ENCODE data around the gene CD9. TPM values are rescaled to one million over a fixed set of nuclear protein-coding genes. Genes with fewer than 3 reads are reported as not detected.

The CD9 gene
- polyA plus RNA-seq, 3 donors: 45.8 to 68.9 (median 58.4) TPM

- 67 to 68% (median 67%) methylated on average over 7 of the region's 7 CpGs for WGBS, 3 donors
- no peak overlapping the region for H3K27ac ChIP-seq (ENCODE audit: low read depth, low read length)
Observed at GRCh38 chr12:6276956-6277620, 76.9 kb downstream of the CD9 start.

- WGBS, 3 donors: 13 to 35% (median 26%) methylated on average over 15 of the region's 15 CpGs
Observed at GRCh38 chr12:6277982-6278438, 77.8 kb downstream of the CD9 start.

GRCh38 chr12:6278439-6279255 is 78.4 kb downstream of the CD9 start:
- H3K27ac ChIP-seq (ENCODE audit: low read depth, low read length): peak overlapping the region; percentile 52
- WGBS, 3 donors: 7 to 10% (median 8%) methylated on average over 78 to 88 of the region's 88 CpGs

More at GRCh38 chr12:6277982-6278438, 77.8 kb downstream of the CD9 start:
- peak overlapping the region; percentile 52 for H3K27ac ChIP-seq (ENCODE audit: low read depth, low read length)

GRCh38 chr12:6279256-6279628 is 79.0 kb downstream of the CD9 start:
- 87 to 90% (median 90%) methylated on average over 12 of the region's 12 CpGs for WGBS, 3 donors
- H3K27ac ChIP-seq (ENCODE audit: low read depth, low read length): no peak overlapping the region

- no peak overlapping the region for H3K27ac ChIP-seq (ENCODE audit: low read depth, low read length)
- WGBS, 3 donors: 82 to 86% (median 84%) methylated on average over 8 of the region's 8 CpGs
Observed at GRCh38 chr12:6279631-6280030, 79.4 kb downstream of the CD9 start.

GRCh38 chr12:6280053-6280469 is 79.9 kb downstream of the CD9 start:
- no peak overlapping the region for H3K27ac ChIP-seq (ENCODE audit: low read depth, low read length)
- 47 to 71% (median 60%) methylated on average over 2 of the region's 2 CpGs for WGBS, 3 donors

- H3K27ac ChIP-seq (ENCODE audit: low read depth, low read length): no peak overlapping the region
- 90 to 93% (median 93%) methylated on average over 11 of the region's 11 CpGs for WGBS, 3 donors
Observed at GRCh38 chr12:6280672-6281071, 80.5 kb downstream of the CD9 start.

- WGBS, 3 donors: 91 to 94% (median 93%) methylated on average over 13 of the region's 13 CpGs
- no peak overlapping the region for H3K27ac ChIP-seq (ENCODE audit: low read depth, low read length)
Observed at GRCh38 chr12:6281081-6281809, 81.0 kb downstream of the CD9 start.

GRCh38 chr12:6282453-6282840 is 82.2 kb downstream of the CD9 start:
- WGBS, 3 donors: 87 to 97% (median 96%) methylated on average over 4 of the region's 4 CpGs
- H3K27ac ChIP-seq (ENCODE audit: low read depth, low read length): no peak overlapping the region

- WGBS, 3 donors: 81 to 90% (median 89%) methylated on average over 12 of the region's 12 CpGs
- no peak overlapping the region for H3K27ac ChIP-seq (ENCODE audit: low read depth, low read length)
Observed at GRCh38 chr12:6284273-6284672, 84.1 kb downstream of the CD9 start.

GRCh38 chr12:6285063-6285477 is 84.9 kb downstream of the CD9 start:
- no peak overlapping the region for H3K27ac ChIP-seq (ENCODE audit: low read depth, low read length)
- 2 to 4% (median 2%) methylated on average over 8 of the region's 8 CpGs for WGBS, 3 donors

- 35 to 75% (median 71%) methylated on average over 1 of the region's 1 CpG for WGBS, 3 donors
- no peak overlapping the region for H3K27ac ChIP-seq (ENCODE audit: low read depth, low read length)
Observed at GRCh38 chr12:6285532-6286306, 85.5 kb downstream of the CD9 start.

Other genes with a start within 250 kb of the CD9 start
- 100 to 1,000 TPM in 2 of 3 donors, 10 to 100 TPM in 1; 41.1 to 243 (median 130) TPM for gene VWF, start 75.7 kb upstream of the CD9 start, polyA plus RNA-seq
- 100 to 1,000 TPM in 1 of 3 donors, 1 to 10 TPM in 2; 8.7 to 117 (median 9.8) TPM for gene PLEKHG6, start 110.3 kb downstream of the CD9 start, polyA plus RNA-seq
- 100 to 1,000 TPM in 1 of 3 donors, 10 to 100 TPM in 2; 46.8 to 238 (median 68.9) TPM for gene TNFRSF1A, start 141.7 kb downstream of the CD9 start, polyA plus RNA-seq
- 10 to 100 TPM in 1 of 3 donors, 1 to 10 TPM in 2; 1.0 to 17.0 (median 5.0) TPM for gene SCNN1A, start 175.2 kb downstream of the CD9 start, polyA plus RNA-seq
- gene LTBR, start 183.8 kb downstream of the CD9 start, polyA plus RNA-seq: 100 to 1,000 TPM in 1 of 3 donors, 10 to 100 TPM in 2; 53.4 to 132 (median 60.0) TPM
- 1 to 10 TPM in 1 of 3 donors, under 1 TPM in 1, not detected in 1; 0.82 to 1.1 TPM for gene CD27, start 244.6 kb downstream of the CD9 start, polyA plus RNA-seq

Measured in adipose tissue (tissue), 3 donors.